GM12878 (cell line): ENCODE results near the gene KIAA0825. TPM values are rescaled to one million over a fixed set of nuclear protein-coding genes. Genes with fewer than 3 reads are reported as not detected.

ENCODE experiments used
- ATAC-seq: fragments of 200-7000 bp; cut with Tn5 transposase; 3 replicates; pipeline ENCODE4 v1.9.1; 2020; ENCODE audit warnings: mild to moderate bottlenecking, moderate library complexity
- BruUV-seq: library from RNA; stranded (reverse); fragments of 400-500 nt; replicated peaks from 2 replicates; lab custom pipeline; 2021; lab: Mats Ljungman, UMichigan
- CTCF ChIA-PET: fragments of 300-600 bp; sonication (Branson Sonifier 250); formaldehyde crosslinking; extraction: SDS; loops from one replicate; lab custom pipeline; 2021; ENCODE audit warnings: inconsistent platforms; lab: Yijun Ruan, JAX
- POLR2A ChIA-PET: fragments of 350-600 bp; formaldehyde crosslinking; extraction: SDS; loops from one replicate; lab custom pipeline; 2021; ENCODE audit warnings: inconsistent platforms; lab: Charles Lee
- RAD21 ChIA-PET: fragments of 300-600 bp; sonication (Branson Sonifier 250); formaldehyde crosslinking; loops from one replicate; lab custom pipeline; 2023; ENCODE audit warnings: antibody characterized with exemption; ENCODE audit not compliant: unreplicated experiment; lab: Charles Lee
- SMC1A ChIA-PET: fragments of 300-600 bp; sonication (Branson Sonifier 250); formaldehyde crosslinking; loops from one replicate; lab custom pipeline; 2023; ENCODE audit not compliant: unreplicated experiment, uncharacterized antibody; lab: Charles Lee
- DNase-seq: peaks from one replicate; pipeline ENCODE4 v3.0.0-alpha.2; 2011; ENCODE audit warnings: low read depth, low spot score
- FAIRE-seq: peaks from 3 replicates; lab custom pipeline; 2011; peaks lifted over from hg19 to GRCh38; lab: Jason Lieb, UNC
- H2AFZ ChIP-seq: 2 replicates; pipeline ENCODE4 v1.6.0; 2011; ENCODE audit warnings: low read depth, low read length, control low read depth; ENCODE audit not compliant: control insufficient read depth
- H3K27ac ChIP-seq: 2 replicates; pipeline ENCODE4 v1.5.1; 2011; ENCODE audit warnings: control low read depth; ENCODE audit not compliant: control insufficient read depth, insufficient read depth
- H3K27me3 ChIP-seq, 2 experiments: replicated peaks in 1 of 2; 2 replicates each; pipeline versions ENCODE4 v1.6.0 to v1.6.1; 2011; ENCODE audit warnings: low read length in 1 of 2; ENCODE audit not compliant: control insufficient read depth in 2 of 2, insufficient read depth in 2 of 2
- H3K36me3 ChIP-seq, 2 experiments: 2 replicates each; pipeline ENCODE4 v1.5.1; 2011; ENCODE audit warnings: low read length in 1 of 2; ENCODE audit not compliant: control insufficient read depth in 2 of 2, insufficient read depth in 2 of 2
- H3K4me1 ChIP-seq: 2 replicates; pipeline ENCODE4 v1.6.1; 2011; ENCODE audit warnings: mild to moderate bottlenecking, low read length, moderate library complexity, mixed read lengths; ENCODE audit not compliant: control insufficient read depth, insufficient read depth
- H3K4me2 ChIP-seq: 2 replicates; pipeline ENCODE4 v1.6.0; 2011; ENCODE audit warnings: control low read depth; ENCODE audit not compliant: control insufficient read depth, insufficient read depth
- H3K4me3 ChIP-seq: fragments of 200-600 bp; sonication (generic); 2 replicates; pipeline ENCODE4 v1.5.1; 2016
- H3K79me2 ChIP-seq: 2 replicates; pipeline ENCODE4 v1.6.0; 2011; ENCODE audit warnings: low read length; ENCODE audit not compliant: control insufficient read depth, insufficient read depth
- H3K9ac ChIP-seq: 2 replicates; pipeline ENCODE4 v1.8.0; 2011; ENCODE audit warnings: low read length, control low read depth, mixed read lengths; ENCODE audit not compliant: control insufficient read depth, insufficient read depth
- H3K9me3 ChIP-seq: replicated peaks from 3 replicates; pipeline ENCODE4 v1.5.1; 2011; ENCODE audit warnings: mild to moderate bottlenecking, low read length; ENCODE audit not compliant: control insufficient read depth, insufficient read depth
- H4K20me1 ChIP-seq: 2 replicates; pipeline ENCODE4 v1.6.0; 2011; ENCODE audit not compliant: control insufficient read depth, insufficient read depth
- BCL11A ChIP-seq: IDR thresholded peaks from 2 replicates; pipeline ENCODE4 v1.6.1; 2011; ENCODE audit warnings: low read depth, low read length
- BMI1 ChIP-seq: fragments of 450-650 bp; IDR thresholded peaks from 2 replicates; pipeline ENCODE4 v1.6.1; 2016; ENCODE audit warnings: mild to moderate bottlenecking, moderate library complexity, borderline replicate concordance
- EED ChIP-seq: sonication (generic); IDR thresholded peaks from 2 replicates; pipeline ENCODE4 v1.6.1; 2016; ENCODE audit warnings: antibody characterized with exemption, low read depth
- ETV6 ChIP-seq, 2 experiments: fragments of 450-650 bp in 1 of 2; IDR thresholded peaks in 1 of 2; conservative IDR thresholded peaks in 1 of 2; 2 replicates each; pipeline ENCODE4 v1.6.1; 2014; ENCODE audit warnings: antibody characterized with exemption in 1 of 2, borderline replicate concordance in 1 of 2, low read depth in 1 of 2, mild to moderate bottlenecking in 1 of 2, moderate library complexity in 1 of 2
- FOXM1 ChIP-seq: IDR thresholded peaks from 2 replicates; pipeline ENCODE4 v1.6.1; 2012; ENCODE audit warnings: low read depth, mild to moderate bottlenecking, inconsistent platforms, low read length, moderate library complexity
- HDAC6 ChIP-seq: fragments of 200-600 bp; sonication (generic); IDR thresholded peaks from one replicate; pipeline ENCODE4 v1.8.0; 2017; ENCODE audit warnings: antibody characterized with exemption; ENCODE audit not compliant: unreplicated experiment
- IKZF1 ChIP-seq: fragments of 450-650 bp; conservative IDR thresholded peaks from 2 replicates; pipeline ENCODE4 v1.6.1; 2017; ENCODE audit warnings: antibody characterized with exemption, mild to moderate bottlenecking
- MEF2B ChIP-seq: fragments of 450-650 bp; IDR thresholded peaks from 2 replicates; pipeline ENCODE4 v1.6.1; 2018; ENCODE audit warnings: mild to moderate bottlenecking, moderate library complexity; ENCODE audit not compliant: partially characterized antibody, poor library complexity, severe bottlenecking
- NKRF ChIP-seq: fragments of 450-650 bp; conservative IDR thresholded peaks from 2 replicates; pipeline ENCODE4 v1.6.1; 2017; ENCODE audit warnings: mild to moderate bottlenecking, moderate library complexity
- STAT3 ChIP-seq: IDR thresholded peaks from 2 replicates; pipeline ENCODE4 v1.6.1; 2011; ENCODE audit warnings: low read depth, low read length, improper control_type of control experiment
- SUZ12 ChIP-seq: fragments of 200-600 bp; sonication (generic); IDR thresholded peaks from one replicate; pipeline ENCODE4 v1.6.1; 2018; ENCODE audit warnings: antibody characterized with exemption, mild to moderate bottlenecking; ENCODE audit not compliant: unreplicated experiment
- WRNIP1 ChIP-seq: IDR thresholded peaks from 2 replicates; pipeline ENCODE4 v1.6.1; 2011; ENCODE audit warnings: low read depth, low read length, improper control_type of control experiment, borderline replicate concordance
- in situ Hi-C: fragments of 300-500 bp; cut with MboI; formaldehyde crosslinking; loops from 9 replicates; pipeline ENCODE4 v1.14.3; 2018; ENCODE audit warnings: mixed read lengths
- intact Hi-C: fragments of 100-400 bp; cut with micrococcal nuclease; formaldehyde crosslinking; loops from one replicate; pipeline ENCODE4 v1.14.2; 2022; ENCODE audit not compliant: unreplicated experiment
- polyA plus RNA-seq, 11 experiments: library from polyadenylated mRNA; depleted of rRNA in 4 of 11; unstranded in 6 of 11; stranded (reverse) in 5 of 11; fragments of >200 nt; fragmentation: Nextera tagmentation in 4 of 11; fragmentation: Illumina TruSeq in 1 of 11; extraction: Ambion mirVana in 4 of 11; extraction: Trizol in 1 of 11; gene quantifications; 1 replicate in 1 of 11; 2 replicates in 10 of 11; pipeline versions ENCODE4 v1.2.1 to v1.2.3, GENCODE V29; 2011 to 2016; ENCODE audit warnings: inconsistent platforms in 2 of 11, missing spikeins in 2 of 11, low read depth in 1 of 11
- total RNA-seq, 4 experiments: library from RNA; depleted of rRNA in 3 of 4; stranded (reverse); fragments of >200 nt in 3 of 4; fragmentation: Illumina TruSeq in 1 of 4; extraction: Trizol in 1 of 4; gene quantifications; 2 replicates each; pipeline versions ENCODE4 v1.2.1 to v1.2.3, GENCODE V29; 2013 to 2021
- TF ChIP-seq, protein P1 (sequence below): fragments of 450-650 bp; IDR thresholded peaks from 2 replicates; pipeline ENCODE4 v1.6.1; 2017; ENCODE audit warnings: mild to moderate bottlenecking, moderate library complexity
- TF ChIP-seq, protein P2 (sequence below): fragments of 450-650 bp; IDR thresholded peaks from 2 replicates; pipeline ENCODE4 v1.6.1; 2014; ENCODE audit warnings: mild to moderate bottlenecking

KIAA0825 gene
- total and polyA plus RNA-seq, 10 of the 15 experiments (the other 5 are each of a cell fraction or from before 2014, with no cell fraction given): 0.55 to 1.9 (median 1.5) TPM

DNA sequence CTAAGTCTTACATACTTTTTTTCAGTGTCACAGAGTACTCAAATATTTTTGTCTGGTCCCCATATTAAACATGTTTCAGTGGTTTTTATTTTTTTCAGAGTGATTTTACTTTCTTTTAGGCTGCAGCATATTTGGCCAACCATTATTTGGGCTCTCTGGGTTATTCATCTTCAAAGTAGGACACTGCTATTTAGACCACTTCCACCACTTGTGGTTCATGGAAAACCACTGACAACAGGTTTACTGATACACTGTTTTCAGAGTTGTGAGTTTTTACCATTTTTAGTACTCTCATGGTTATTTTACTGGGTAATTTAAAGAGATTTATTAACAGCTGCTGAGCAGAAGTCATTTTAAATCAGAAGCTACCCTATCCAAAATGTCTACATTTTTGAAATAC, 437.6 kb downstream of the KIAA0825 start:
- Histone ChIP-seq H3K4me1 (no peaks in the 10 kb centered on the region), H3K4me3 (no peak overlapping the region), H3K9me3 (no peaks in the 10 kb centered on the region), H3K4me2 (no peak overlapping the region), H3K36me3 (no peaks in the 10 kb centered on the region), H3K27ac (no peak overlapping the region), H2AFZ (no peak overlapping the region), H3K9ac (no peak overlapping the region), H3K27me3 (no peaks in the 10 kb centered on the region), H3K79me2 (no peaks in the 10 kb centered on the region), H4K20me1 (no peaks in the 10 kb centered on the region)
- in situ Hi-C loops: no loop called here
- DNase-seq (no peak), FAIRE-seq (no peak), ATAC-seq (no peak)
- ChIA-PET POLR2A (interaction anchor here (0.5 kb wide), 1 partner anchor 19 kb away, joined by 9 read pairs; no protein-coding TSS in a partner anchor), CTCF (interaction anchor here (1.6 kb wide), 1 partner anchor 9 kb away, joined by 6 read pairs; no protein-coding TSS in a partner anchor), SMC1A (interaction anchor here (0.6 kb wide), 1 partner anchor 1005 kb away, joined by 3 read pairs; no protein-coding TSS in a partner anchor), RAD21 (interaction anchor here (1.2 kb wide), 1 partner anchor 375 kb away, joined by 4 read pairs; no protein-coding TSS in a partner anchor)
- intact Hi-C loops: no loop called here
- BruUV-seq: no TSS peak
- no peak for TF ChIP-seq BCL11A
- no peak for TF ChIP-seq ETV6 (conservative IDR thresholded peaks at IDR 0.05 in 1 of 2, IDR thresholded peaks at IDR 0.05 in 1 of 2; ENCODE audit: borderline replicate concordance in 1 of 2, low read depth in 1 of 2)
- no peak for TF ChIP-seq WRNIP1
- TF ChIP-seq SUZ12: no peak
- TF ChIP-seq HDAC6: no peak
- TF ChIP-seq IKZF1: no peak
- TF ChIP-seq MEF2B: no peak
- no peak for TF ChIP-seq FOXM1
- no peak for TF ChIP-seq BMI1
- TF ChIP-seq, protein P1, sequence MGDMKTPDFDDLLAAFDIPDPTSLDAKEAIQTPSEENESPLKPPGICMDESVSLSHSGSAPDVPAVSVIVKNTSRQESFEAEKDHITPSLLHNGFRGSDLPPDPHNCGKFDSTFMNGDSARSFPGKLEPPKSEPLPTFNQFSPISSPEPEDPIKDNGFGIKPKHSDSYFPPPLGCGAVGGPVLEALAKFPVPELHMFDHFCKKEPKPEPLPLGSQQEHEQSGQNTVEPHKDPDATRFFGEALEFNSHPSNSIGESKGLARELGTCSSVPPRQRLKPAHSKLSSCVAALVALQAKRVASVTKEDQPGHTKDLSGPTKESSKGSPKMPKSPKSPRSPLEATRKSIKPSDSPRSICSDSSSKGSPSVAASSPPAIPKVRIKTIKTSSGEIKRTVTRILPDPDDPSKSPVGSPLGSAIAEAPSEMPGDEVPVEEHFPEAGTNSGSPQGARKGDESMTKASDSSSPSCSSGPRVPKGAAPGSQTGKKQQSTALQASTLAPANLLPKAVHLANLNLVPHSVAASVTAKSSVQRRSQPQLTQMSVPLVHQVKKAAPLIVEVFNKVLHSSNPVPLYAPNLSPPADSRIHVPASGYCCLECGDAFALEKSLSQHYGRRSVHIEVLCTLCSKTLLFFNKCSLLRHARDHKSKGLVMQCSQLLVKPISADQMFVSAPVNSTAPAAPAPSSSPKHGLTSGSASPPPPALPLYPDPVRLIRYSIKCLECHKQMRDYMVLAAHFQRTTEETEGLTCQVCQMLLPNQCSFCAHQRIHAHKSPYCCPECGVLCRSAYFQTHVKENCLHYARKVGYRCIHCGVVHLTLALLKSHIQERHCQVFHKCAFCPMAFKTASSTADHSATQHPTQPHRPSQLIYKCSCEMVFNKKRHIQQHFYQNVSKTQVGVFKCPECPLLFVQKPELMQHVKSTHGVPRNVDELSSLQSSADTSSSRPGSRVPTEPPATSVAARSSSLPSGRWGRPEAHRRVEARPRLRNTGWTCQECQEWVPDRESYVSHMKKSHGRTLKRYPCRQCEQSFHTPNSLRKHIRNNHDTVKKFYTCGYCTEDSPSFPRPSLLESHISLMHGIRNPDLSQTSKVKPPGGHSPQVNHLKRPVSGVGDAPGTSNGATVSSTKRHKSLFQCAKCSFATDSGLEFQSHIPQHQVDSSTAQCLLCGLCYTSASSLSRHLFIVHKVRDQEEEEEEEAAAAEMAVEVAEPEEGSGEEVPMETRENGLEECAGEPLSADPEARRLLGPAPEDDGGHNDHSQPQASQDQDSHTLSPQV: no peak
- TF ChIP-seq EED: no peak
- no peak for TF ChIP-seq STAT3
- TF ChIP-seq NKRF: no peak
- TF ChIP-seq, protein P2, sequence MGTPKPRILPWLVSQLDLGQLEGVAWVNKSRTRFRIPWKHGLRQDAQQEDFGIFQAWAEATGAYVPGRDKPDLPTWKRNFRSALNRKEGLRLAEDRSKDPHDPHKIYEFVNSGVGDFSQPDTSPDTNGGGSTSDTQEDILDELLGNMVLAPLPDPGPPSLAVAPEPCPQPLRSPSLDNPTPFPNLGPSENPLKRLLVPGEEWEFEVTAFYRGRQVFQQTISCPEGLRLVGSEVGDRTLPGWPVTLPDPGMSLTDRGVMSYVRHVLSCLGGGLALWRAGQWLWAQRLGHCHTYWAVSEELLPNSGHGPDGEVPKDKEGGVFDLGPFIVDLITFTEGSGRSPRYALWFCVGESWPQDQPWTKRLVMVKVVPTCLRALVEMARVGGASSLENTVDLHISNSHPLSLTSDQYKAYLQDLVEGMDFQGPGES: no peak
